Measurements from ENCODE around the gene SNX9.
"Not testable (repeated sequence)": the region's sequence is repeated elsewhere in the genome, so short reads cannot be mapped to it uniquely, and the experiment has no call there.

SNX9 gene

DNA sequence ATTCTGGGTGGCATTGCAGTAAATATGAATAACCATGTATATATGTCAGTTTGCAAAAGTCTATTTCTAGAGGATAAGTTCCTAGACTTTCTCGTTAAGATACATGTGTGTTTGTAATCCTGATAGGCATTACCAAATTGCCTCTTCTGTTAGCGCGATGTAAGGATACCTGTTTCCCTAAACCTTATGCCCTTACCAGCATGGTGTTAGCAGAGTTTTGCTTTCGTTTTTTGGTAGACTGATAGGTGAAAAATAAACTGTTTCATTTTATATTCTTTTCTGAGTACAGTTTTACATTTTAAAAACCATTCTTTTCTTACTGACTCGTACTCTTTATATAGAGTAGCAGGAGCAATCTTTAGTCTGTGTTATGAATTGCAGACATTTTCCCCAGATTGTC, 32.3 kb downstream of the SNX9 start:
- no peak for DNase-seq

DNA sequence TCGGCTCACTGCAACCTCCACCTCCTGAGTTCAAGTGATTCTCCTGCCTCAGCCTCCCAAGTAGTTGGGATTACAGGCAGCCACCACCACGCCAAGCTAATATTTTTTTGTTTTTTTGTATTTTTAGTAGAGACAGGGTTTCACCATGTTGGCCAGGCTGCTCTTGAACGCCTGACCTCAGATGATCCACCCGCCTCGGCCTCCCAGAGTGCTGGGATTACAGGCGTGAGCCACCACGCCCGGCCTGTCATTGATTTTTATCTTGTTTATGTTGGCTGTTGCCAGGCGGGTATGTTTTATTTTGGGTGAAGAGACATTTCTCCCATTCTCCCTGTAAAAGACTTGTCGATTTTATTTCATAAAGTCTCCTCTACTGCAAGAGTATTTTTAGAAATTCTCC, 32.8 kb downstream of the SNX9 start:
- DNase-seq = not testable (repeated sequence)

DNA sequence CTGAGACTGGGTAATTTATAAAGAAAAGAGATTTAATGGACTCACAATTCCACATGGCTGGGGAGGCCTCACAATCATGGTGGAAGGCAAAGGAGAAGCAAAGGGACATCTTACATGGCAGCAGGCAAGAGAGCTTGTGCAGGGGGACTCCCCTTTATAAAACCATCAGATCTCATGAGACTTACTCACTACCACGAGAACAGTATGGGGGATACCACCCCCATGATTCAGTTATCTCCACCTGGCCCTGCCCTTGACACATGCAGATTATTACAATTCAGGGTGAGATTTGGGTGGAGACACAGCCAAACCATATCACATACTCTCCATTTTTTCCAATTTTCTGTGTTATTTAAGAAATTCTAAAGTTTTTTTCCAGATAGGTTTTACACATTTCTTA, 35.6 kb downstream of the SNX9 start:
- DNase-seq = not testable (repeated sequence)

DNA sequence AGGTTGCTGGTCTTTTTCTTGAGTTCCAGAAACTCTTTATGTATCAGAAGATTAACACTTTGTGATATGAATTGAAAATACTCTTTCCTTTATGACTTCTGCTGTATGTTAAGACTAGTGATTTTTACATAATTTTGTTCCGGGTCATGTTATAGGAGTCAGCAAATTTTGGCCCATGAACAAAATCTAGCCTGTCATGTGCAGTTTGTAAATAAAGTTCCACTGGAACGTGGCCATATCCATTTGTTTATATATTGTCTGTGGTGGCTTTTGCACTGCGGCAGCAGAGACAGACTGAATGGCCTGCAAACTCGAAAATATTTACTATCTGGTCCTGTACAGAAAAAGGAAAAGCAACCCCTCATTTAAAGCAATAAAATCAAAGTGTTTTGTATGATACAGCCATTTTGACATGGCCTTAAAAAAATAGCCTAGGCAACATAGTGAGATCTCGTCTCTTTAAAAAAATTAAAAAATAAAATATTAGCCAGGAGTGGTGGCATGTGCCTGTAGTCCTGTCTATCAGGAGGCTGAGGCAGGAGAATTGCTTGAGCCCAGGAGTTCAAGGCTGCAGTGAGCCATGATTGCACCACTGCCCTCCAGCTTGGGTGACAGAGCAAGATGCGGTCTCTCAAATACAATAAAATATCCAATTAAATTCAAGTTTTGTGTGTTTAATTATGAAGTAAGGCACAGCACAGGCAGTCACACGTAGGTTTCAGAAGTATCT, 36.9 kb downstream of the SNX9 start:
- DNase-seq = no peak

DNA sequence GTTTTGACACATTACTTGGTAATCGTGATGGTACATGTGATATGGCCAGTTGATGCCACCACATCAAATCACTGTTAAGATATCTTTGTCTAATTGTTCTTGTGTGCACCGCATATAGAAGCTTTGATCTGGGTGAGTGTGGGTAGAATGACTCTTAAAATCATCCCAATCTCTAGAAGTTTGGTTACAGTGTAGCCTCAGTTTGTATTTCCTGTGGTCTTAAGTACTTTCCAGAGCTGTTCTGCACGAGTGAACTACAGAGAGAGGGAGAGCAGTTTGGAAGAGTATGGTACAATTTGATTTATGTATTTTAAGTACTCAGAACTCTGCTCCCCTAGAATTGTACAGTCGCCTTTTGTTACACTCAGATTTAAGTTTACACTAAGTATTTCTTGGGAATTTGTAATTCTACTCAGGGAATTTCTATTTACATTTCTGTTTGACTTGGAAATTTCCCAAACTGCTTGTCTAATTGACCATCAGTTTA, 37.5 kb downstream of the SNX9 start:
- DNase-seq = no peak

DNA sequence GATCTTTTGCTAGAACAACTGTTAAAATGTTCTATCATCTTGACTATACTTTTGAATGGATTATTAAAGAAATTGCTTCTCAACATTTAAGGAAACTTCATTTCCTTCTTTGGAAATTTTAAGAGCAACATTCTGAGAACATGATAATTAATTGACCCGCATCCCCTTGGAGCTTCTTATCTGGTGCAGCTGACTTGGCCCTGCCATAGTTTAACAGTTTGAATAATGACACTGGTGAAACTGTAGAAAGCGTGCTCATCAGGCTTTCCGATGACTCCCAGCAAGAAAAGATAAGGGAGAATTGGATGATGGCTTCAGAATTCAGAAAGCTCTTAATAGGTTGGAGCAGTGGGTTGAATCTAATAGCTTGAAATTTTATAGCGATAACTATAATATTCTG, 38.1 kb downstream of the SNX9 start:
- no peak for DNase-seq

DNA sequence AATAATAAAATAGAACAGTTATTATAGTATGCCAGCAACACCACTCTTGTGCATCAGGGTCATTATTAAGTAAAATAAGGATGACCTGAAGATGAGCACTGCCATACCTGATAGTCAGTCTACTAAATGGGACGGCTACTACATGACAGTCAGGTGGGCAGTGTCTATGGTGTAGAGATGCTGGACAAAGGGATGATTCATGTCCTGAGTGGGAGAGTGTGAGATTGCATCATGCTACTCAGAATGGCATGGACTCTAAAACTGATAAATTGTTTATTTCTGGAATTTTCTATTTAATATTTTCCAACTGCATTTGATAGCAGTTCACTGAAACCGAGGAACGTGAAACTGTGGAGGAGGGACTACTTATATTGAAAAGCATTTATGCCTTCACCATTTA, 38.8 kb downstream of the SNX9 start:
- DNase-seq = peak in 1 of 51 donors; percentile 7

DNA sequence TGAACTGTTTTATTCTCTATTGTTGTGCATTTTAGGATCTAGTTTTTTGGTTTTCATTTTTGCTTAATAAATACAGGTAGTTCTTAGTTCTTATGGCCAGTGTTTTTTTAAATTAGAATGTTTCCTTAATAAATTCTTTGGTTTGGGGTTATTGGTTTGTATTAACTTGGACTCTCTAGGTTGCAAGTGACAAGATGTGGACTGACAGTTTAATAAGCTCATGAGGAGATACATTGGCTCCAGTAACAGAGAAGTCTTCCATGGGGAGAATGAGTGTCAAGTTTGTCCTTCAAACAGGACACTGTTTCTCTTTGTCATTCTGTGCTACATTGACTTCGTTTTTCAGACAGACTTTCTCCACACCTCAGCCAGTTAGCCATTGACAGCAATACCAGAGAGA, 39.7 kb downstream of the SNX9 start:
- DNase-seq = no peak

DNA sequence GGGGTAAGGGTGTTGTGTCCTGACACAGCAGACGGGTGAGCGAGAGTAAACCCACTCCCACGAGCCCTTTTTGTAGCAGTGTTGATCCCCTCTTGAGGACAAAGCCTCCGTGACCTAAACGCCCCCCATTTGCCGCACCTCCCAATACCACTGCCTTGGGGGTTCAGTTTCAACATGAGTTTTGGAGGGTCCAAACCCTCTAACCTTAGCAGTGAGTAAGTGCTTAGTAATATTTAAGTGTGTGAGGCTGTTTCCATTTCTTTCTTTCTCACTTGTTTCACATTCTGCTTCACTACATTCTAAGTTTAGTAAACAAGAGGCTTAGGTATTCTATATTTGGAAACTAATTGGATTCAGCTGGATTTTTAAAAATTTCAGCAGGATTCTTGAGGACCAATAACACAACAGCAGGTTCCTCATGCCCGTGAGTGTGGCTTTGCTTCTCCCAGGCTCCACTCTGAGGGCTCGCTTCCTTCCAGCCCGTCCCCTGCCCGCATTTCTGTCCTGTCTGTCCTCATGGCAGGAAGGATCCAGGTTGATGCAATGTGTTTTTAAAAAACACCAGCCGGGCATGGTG, 41.2 kb downstream of the SNX9 start:
- DNase-seq = no peak

DNA sequence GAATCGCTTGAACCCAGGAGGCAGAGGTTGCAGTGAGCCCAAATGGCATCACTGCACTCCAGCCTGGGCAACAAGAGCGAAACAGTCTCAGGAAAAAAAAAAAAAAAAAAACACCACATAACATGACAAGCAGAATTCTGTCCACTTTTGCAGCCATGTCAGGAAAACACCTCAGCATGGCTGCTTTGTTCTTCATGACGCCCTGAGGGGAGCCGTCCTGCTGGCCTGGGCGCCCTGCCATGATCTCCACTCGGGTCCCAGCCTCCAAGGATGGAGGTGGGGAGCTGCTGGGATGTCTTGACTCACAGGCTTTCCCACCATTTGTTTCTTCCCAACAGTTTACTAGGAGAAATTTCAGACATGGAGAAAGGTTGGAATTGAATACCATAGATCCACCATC, 42.2 kb downstream of the SNX9 start:
- DNase-seq = no peak

DNA sequence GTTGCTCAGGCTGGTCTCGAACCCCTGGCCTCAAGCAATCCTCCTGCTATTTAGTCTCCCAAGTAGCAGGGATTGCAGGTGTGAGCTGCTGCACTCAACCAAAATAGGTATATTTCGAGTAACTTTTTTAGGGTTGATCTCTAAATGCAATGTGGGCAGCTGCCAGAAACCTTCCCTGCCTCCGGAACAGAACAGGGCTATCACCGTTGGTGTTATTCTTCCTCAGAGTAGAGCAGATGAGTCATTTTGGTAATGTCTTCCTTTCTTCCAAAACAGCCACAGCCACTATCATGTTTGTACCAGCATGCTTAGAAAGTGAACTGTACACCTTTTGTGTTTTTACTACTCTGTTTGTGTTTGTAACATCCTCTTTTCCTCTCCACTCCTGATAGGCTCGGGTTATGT, 44.1 kb downstream of the SNX9 start:
- no peak for DNase-seq

DNA sequence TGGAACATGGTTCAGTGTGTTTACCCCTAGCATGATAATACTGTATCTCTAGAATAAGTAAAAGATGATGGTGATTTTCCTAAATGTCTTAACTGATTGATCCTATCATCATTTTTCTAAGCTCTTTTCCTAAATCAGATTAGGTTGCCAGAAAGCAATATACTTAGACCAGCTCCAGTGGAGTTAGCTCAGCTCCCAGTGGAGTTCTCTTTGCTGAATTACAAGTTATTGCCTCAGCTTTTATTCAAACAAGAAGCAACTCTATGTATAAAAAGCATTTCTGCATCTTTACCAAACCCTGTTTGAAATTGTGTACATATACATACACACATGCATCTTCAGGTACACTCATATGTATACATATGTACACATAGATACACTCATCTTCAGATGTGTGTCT, 44.9 kb downstream of the SNX9 start:
- DNase-seq = no peak

DNA sequence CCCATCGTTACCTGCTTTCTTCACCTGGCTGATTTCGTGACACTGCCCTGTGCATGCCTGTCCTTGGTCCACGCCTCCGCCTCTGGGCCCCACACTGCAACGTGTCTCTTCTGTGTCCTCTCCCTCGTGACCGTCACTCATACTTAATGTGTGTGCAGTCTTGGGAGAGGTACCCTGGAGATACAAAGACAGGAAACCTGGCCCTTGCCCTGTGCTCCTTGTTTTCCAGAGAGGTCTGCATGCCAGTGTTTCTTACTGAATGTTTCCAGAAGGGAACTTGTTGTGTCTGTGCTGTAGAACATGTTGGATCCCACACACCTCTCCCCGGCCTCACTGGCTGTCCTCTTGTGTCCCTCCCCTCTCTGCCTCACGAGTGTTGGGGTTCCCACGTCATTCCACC, 45.8 kb downstream of the SNX9 start:
- no peak for DNase-seq

DNA sequence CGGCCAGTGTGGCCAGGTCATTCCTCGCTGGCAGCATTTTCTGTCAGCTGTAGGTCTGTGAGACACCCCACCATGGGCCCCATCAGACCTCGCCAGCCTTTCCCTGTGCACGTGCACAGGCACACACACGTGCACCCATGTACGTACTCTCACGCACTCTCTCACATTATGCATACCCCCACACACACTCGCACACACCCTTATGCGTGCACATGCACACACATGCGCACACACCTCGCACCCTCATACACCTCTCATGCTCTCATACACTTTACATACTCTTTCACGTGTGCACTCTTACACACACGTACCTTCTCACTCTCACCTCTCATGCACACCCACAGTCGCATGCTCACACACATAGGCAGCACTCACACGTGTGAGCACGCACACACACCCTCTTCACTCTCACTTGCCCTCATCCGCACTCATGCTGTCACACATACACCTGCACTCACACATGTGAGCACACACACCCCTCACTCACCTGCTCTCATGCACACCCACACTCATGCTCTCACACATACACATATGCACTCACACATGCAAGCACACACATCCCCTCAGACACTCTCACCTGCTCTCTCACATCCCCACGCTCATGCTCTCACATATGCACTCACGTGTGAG, 46.7 kb downstream of the SNX9 start:
- DNase-seq = no peak

DNA sequence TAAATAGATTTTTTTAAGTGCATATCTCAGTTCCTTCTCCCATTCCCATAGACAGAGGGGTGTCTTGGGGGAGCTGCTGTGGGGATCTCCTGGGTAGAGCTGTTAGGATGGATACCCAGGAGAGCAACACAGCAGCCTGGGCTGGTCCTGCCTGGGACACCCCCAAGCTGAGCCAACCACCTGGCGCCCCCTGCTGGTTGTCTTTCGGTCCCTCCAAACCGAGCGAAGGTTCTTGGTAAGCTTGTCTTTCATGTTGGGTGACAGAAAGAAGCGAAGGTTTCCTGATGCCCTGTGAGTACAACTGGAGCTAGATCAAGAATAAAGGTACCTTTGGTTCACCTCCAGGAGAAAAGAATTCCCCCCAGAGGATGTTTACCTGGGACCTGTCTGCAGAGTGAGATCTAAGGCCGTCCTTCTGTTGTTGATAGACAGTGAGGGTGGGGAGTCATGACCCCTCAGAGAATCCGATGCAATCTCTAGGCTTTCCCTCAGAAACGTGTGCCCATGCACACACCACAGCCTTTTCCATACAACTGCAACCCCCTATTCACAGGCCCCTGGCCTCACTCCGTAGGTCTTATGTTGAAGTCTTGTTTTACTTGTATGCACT, 50.8 kb downstream of the SNX9 start:
- peak in 38 of 51 donors; percentile 9 to 77 (median 39) for DNase-seq

DNA sequence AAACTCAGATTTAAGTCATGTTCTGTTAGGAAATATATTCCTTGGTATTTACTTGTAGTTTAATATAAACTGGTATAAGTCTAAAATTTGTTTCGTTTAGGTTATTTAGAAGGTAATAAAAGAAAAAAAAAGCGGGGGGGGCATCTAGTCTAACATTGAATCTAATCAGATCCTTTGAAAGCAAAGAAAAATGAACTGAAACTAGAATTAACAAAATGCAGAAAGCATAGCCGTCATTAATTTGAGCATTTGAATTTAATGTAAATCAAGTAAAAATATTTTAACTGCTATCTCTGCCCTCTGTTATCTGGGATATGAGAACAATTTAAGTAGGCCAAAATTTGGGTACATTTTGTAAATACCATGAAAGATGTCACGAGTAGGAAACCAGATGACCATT, 54.1 kb downstream of the SNX9 start:
- DNase-seq = no peak

DNA sequence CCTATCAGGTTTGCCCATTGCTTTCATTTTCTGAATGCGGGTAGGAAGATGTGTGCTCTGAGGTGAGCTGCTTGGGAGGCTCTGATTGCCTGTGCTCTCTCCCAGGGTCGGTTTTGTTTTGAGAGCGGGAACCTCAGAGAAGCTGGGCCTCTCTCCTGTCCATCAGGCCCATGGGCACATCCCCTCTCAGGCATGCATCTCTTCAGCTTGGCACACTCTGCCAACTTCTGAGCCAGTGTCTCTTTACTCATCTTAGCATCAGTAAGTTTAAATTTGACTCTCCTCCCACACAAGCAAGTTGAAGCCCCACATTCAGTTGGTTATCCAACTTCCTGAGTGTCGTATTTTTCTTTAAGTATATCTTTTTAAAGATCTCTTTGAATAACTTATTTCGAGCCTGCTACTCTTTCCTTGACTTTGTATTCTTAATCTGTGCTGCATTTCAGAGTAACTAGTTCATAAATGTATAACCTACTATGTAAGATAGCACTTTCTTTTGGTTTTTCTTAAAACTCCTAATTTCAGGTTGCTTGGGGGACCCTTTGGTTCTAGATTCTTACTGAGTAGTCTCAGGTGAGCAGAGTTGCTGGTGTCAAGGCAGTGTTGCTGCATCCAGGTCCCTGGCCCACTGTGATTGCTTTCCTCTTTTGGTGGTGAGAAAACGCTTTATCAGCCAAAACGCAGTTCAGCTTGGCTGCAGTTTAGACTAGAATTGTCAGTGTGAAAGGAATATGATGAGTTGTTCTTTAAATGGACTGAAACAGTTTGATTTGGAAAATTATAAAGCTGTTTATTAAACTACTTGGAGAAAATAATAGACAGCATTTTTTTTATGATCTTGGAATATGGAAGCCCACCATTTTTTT, 54.8 kb downstream of the SNX9 start:
- DNase-seq = no peak

DNA sequence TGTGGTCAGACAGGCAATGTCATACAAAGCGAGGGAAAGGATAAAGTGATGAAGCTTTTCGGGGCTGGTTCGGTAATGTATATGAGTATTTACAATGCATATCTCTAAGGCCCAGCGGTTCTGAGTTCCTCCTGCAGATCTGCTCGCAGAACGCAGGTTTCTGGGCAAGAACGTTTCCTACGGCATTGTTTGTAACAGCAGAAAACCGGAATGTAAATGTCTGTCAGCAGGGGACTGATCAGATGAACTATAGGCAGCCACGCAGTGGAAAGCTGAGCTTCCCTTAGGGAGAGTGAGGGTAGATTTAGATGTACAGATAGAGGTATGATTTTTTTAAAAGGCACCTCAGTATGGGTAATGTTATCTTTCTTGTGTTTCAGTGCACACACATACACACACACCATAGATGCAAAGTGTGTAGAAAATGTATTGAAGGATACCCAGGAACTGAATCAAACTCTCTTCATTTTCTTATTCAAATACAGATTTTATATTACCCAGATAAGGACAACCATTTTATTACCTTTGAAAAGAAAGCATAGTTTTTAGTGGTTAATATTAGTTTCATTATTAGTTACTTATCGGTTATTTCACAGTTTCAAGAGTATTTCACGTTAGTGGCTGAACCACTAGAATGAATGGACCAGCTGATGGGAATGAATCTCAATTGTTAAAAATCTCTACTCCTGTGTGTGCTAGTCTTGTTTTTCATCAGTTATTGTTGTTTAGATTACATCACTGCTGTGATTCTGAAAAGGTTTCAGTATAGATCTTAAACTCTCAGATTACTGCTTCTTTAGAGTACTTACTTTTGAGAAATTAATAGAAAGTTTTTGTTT, 56.2 kb downstream of the SNX9 start:
- DNase-seq = no peak

DNA sequence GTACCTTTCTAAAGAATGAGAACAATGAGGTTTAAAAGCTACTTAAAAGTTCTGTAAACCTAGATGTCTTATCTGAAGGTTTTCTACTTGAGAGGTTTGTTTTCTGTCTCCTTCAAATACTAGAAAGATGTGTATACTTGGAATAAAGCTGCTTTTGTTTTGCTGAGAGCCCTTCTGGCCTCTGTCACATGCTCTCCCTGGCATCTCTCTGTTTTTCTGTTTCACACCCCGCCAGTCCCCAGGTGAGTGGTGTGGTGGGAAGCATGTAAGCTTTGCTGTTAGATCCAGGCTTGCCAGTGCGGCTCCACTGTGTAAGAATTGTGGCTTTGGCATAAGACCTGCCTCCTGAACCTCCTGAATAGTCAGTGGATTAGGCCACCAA, 56.8 kb downstream of the SNX9 start:
- peak in 27 of 51 donors; percentile 15 to 64 (median 36) for DNase-seq

DNA sequence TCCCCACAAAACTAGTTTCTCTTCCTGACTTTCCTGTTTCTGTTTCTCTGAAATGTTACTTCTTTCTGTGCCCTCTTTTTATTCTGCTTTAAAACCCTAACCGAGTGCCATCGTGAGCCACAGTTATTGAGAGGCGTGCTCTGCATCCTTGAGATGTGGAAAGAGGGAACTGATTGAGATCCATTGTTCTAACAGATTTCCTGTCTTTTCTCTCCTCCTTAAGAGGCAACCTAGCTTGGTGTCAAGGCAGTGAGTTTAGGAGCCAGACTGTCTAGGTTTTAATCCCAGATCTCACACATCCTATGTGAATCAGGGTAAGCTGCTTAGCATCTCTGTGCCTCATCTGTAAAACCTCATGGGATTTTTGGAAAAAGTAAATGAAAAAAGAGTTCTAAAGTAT, 57.5 kb downstream of the SNX9 start:
- no peak for DNase-seq

DNA sequence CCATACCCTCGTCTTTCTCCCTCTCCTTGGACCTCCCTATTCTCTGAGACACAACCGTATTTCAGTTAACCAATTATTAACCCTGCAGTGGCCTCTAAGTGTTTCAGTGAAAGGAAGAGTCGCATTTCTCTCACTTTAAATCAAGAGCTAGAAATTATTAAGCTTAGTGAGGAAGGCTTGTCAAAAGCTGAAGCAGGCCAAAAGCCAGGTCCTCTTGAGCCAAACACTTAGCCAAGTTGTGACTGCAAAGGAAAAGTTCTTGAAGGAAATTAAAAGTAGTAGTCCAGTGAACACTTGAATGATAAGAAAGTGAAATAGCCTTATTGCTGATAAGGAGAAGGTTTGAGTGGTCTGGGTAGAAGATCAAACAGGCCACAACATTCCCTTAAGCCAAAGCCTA, 58.3 kb downstream of the SNX9 start:
- no peak for DNase-seq

Measured in hypothalamus (tissue), 51 donors.